Vagina (tissue), 2 donors: ENCODE measurements around the gene FRMPD4. TPM values are rescaled to one million over a fixed set of nuclear protein-coding genes. Genes with fewer than 3 reads are reported as not detected.

ENCODE experiments used
- DNase-seq, 2 donors: peaks; one replicate each; pipeline ENCODE4 v3.0.0-alpha.2; 2017; ENCODE audit errors: extremely low spot score in 2 of 2
- H3K27ac ChIP-seq: fragments of 200-600 bp; sonication (generic); one replicate; pipeline ENCODE4 v1.5.1; 2019
- H3K27me3 ChIP-seq: fragments of 200-600 bp; sonication (generic); one replicate; pipeline ENCODE4 v1.5.1; 2019
- H3K36me3 ChIP-seq, 2 donors: fragments of 200-600 bp; sonication (generic); one replicate each; pipeline ENCODE4 v1.5.1; 2017 to 2019
- H3K4me1 ChIP-seq: fragments of 200-600 bp; sonication (generic); one replicate; pipeline ENCODE4 v1.5.1; 2019
- H3K4me3 ChIP-seq, 2 donors: fragments of 200-600 bp; sonication (generic); 1 replicate in 1 of 2; 2 replicates in 1 of 2; pipeline ENCODE4 v1.5.1; 2016 to 2019
- H3K9me3 ChIP-seq: fragments of 200-600 bp; sonication (generic); one replicate; pipeline ENCODE4 v1.5.1; 2019
- POLR2A ChIP-seq, 2 donors: fragments of 450-650 bp; IDR thresholded peaks; one replicate each; pipeline ENCODE4 v1.6.1; 2017; ENCODE audit warnings: antibody characterized with exemption in 2 of 2, mild to moderate bottlenecking in 2 of 2, moderate library complexity in 2 of 2
- POLR2AphosphoS5 ChIP-seq, 2 donors: sonication (generic); formaldehyde crosslinking; IDR thresholded peaks; one replicate each; pipeline ENCODE4 v1.9.0; 2017; ENCODE audit warnings: antibody characterized with exemption in 2 of 2, mild to moderate bottlenecking in 2 of 2, low read depth in 1 of 2; ENCODE audit not compliant: insufficient read depth in 1 of 2
- intact Hi-C: fragments of 100-400 bp; cut with DNase I; formaldehyde crosslinking; loops from one replicate; pipeline ENCODE4 v1.15.1; 2023
- total RNA-seq: library from RNA; depleted of rRNA; stranded (reverse); fragments of >200 nt; gene quantifications from one replicate; pipeline ENCODE4 v1.2.3, GENCODE V29; 2016
- TF ChIP-seq, protein P1 (sequence below), 3 experiments: fragments of 450-650 bp in 2 of 3; fragments of 200-600 bp in 1 of 3; sonication (generic) in 1 of 3; IDR thresholded peaks; one replicate each; pipeline ENCODE4 v1.5.1; 2017 to 2019; ENCODE audit warnings: antibody characterized with exemption in 3 of 3, mild to moderate bottlenecking in 2 of 3, moderate library complexity in 2 of 3

The FRMPD4 gene
- total RNA-seq, 1 donor from 2014 or later: not detected

GRCh38 chrX:12374286-12374685, 236.0 kb downstream of the FRMPD4 start:
- TF ChIP-seq, protein P1, sequence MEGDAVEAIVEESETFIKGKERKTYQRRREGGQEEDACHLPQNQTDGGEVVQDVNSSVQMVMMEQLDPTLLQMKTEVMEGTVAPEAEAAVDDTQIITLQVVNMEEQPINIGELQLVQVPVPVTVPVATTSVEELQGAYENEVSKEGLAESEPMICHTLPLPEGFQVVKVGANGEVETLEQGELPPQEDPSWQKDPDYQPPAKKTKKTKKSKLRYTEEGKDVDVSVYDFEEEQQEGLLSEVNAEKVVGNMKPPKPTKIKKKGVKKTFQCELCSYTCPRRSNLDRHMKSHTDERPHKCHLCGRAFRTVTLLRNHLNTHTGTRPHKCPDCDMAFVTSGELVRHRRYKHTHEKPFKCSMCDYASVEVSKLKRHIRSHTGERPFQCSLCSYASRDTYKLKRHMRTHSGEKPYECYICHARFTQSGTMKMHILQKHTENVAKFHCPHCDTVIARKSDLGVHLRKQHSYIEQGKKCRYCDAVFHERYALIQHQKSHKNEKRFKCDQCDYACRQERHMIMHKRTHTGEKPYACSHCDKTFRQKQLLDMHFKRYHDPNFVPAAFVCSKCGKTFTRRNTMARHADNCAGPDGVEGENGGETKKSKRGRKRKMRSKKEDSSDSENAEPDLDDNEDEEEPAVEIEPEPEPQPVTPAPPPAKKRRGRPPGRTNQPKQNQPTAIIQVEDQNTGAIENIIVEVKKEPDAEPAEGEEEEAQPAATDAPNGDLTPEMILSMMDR (IDR thresholded peaks at IDR 0.05): no peak
- TF ChIP-seq POLR2AphosphoS5 (IDR thresholded peaks at IDR 0.05; ENCODE audit: insufficient read depth in 1 of 2, low read depth in 1 of 2) (no peak), POLR2A (IDR thresholded peaks at IDR 0.05) (no peak)
- H3K4me1 ChIP-seq: no peaks in the 10 kb centered on the region
- H3K36me3 ChIP-seq: no peaks in the 10 kb centered on the region
- no peak overlapping the region for H3K27ac ChIP-seq
- DNase-seq: no peak
- no peaks in the 10 kb centered on the region for H3K27me3 ChIP-seq
- H3K9me3 ChIP-seq: no peaks in the 10 kb centered on the region
- intact Hi-C loops: no loop called here
- H3K4me3 ChIP-seq: no peak overlapping the region

DNA sequence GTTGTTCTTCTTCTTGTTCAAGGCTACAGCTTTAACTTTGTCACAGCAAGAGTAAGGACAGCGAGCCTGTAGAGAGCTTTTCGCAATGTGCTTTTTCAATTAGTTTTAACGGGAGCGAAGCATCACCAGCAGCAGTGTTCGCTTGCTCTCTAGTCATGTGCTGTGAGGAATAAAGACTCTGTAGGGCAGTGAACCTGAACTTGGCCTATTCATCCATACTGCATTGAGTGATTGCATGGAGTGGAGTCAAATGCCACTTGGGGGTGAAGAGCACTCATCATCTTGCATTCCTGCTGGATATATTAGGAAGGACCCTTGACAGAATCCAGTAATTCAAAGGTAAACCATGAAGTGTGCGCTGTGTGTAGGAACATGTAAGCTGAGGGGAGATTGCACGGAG, 240.0 kb downstream of the FRMPD4 start:
- Histone ChIP-seq H3K4me1 (no peaks in the 10 kb centered on the region), H3K4me3 (no peak overlapping the region), H3K9me3 (no peaks in the 10 kb centered on the region), H3K36me3 (no peaks in the 10 kb centered on the region), H3K27me3 (no peaks in the 10 kb centered on the region), H3K27ac (no peak overlapping the region)
- intact Hi-C loops: no loop called here
- TF ChIP-seq POLR2AphosphoS5 (IDR thresholded peaks at IDR 0.05; ENCODE audit: insufficient read depth in 1 of 2, low read depth in 1 of 2) (no peak), POLR2A (IDR thresholded peaks at IDR 0.05) (no peak)
- TF ChIP-seq, protein P1 (IDR thresholded peaks at IDR 0.05): no peak
- DNase-seq: no peak

GRCh38 chrX:12378706-12379105, 240.4 kb downstream of the FRMPD4 start:
- no peak overlapping the region for H3K4me3 ChIP-seq
- intact Hi-C loops: no loop called here
- H3K27ac ChIP-seq: no peak overlapping the region
- H3K4me1 ChIP-seq: no peaks in the 10 kb centered on the region
- H3K9me3 ChIP-seq: no peaks in the 10 kb centered on the region
- H3K27me3 ChIP-seq: no peaks in the 10 kb centered on the region
- DNase-seq: no peak
- H3K36me3 ChIP-seq: no peaks in the 10 kb centered on the region
- no peak for TF ChIP-seq POLR2AphosphoS5 (IDR thresholded peaks at IDR 0.05; ENCODE audit: insufficient read depth in 1 of 2, low read depth in 1 of 2)
- TF ChIP-seq, protein P1 (IDR thresholded peaks at IDR 0.05): no peak
- TF ChIP-seq POLR2A (IDR thresholded peaks at IDR 0.05): no peak

DNA sequence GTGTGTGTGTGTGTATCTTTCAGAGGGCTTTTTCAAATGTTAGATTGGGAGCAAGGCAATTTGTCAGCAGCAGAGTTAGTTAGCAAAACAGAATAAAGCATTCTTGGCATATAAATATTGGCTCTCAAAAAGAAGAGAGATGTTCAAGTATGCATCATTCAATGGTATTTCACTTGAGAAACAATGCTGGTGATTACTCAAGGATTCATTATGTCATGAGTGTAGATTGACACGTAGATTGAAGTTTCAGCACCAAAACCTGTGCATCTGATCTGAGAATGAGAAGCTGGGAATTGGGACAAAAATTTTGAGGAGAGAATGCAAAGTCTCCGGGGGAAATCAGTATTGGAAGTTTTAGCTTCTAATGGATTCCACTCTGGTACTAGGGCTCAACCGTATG, 241.4 kb downstream of the FRMPD4 start:
- intact Hi-C loops: no loop called here
- Histone ChIP-seq H3K36me3 (no peaks in the 10 kb centered on the region), H3K4me3 (no peak overlapping the region), H3K27me3 (no peaks in the 10 kb centered on the region), H3K4me1 (no peaks in the 10 kb centered on the region), H3K27ac (no peak overlapping the region), H3K9me3 (no peaks in the 10 kb centered on the region)
- no peak for TF ChIP-seq POLR2A (IDR thresholded peaks at IDR 0.05)
- TF ChIP-seq, protein P1 (IDR thresholded peaks at IDR 0.05): no peak
- no peak for DNase-seq

- no peaks in the 10 kb centered on the region for H3K4me1 ChIP-seq
- no peak for TF ChIP-seq POLR2A (IDR thresholded peaks at IDR 0.05)
- TF ChIP-seq POLR2AphosphoS5 (IDR thresholded peaks at IDR 0.05; ENCODE audit: insufficient read depth in 1 of 2, low read depth in 1 of 2): no peak
- TF ChIP-seq, protein P1 (IDR thresholded peaks at IDR 0.05): no peak
Measured at GRCh38 chrX:12383196-12383595, 244.9 kb downstream of the FRMPD4 start.

More at GRCh38 chrX:12383196-12383595, 244.9 kb downstream of the FRMPD4 start:
- no peaks in the 10 kb centered on the region for H3K9me3 ChIP-seq
- no peak overlapping the region for H3K27ac ChIP-seq
- no peaks in the 10 kb centered on the region for H3K27me3 ChIP-seq
- no peak for DNase-seq
- H3K4me3 ChIP-seq: no peak overlapping the region
- H3K36me3 ChIP-seq: no peaks in the 10 kb centered on the region
- intact Hi-C loops: no loop called here
